GM12878 (cell line): ENCODE measurements around the gene CD7. TPM values are rescaled to one million over a fixed set of nuclear protein-coding genes. Genes with fewer than 3 reads are reported as not detected.

Experiments used
- CBX5 ChIP-seq: sonication (generic); IDR thresholded peaks from 2 replicates; pipeline ENCODE4 v1.6.1; 2016; ENCODE audit warnings: low read depth, moderate library complexity, mild to moderate bottlenecking, inconsistent platforms
- CHD1 ChIP-seq: IDR thresholded peaks from 2 replicates; pipeline ENCODE4 v1.6.1; 2012; ENCODE audit warnings: low read depth, low read length, improper control_type of control experiment
- DPF2 ChIP-seq: fragments of 450-650 bp; IDR thresholded peaks from 2 replicates; pipeline ENCODE4 v1.6.1; 2017; ENCODE audit warnings: mild to moderate bottlenecking
- EP300 ChIP-seq, 2 experiments: fragments of 150-350 bp in 1 of 2; IDR thresholded peaks; 2 replicates each; pipeline ENCODE4 v1.6.1; 2011 to 2012; ENCODE audit warnings: low read depth in 2 of 2, low read length in 2 of 2, borderline replicate concordance in 1 of 2, improper control_type of control experiment in 1 of 2, inconsistent platforms in 1 of 2; ENCODE audit not compliant: control insufficient read depth in 1 of 2
- HDGF ChIP-seq: fragments of 450-650 bp; IDR thresholded peaks from 2 replicates; pipeline ENCODE4 v1.6.1; 2016; ENCODE audit warnings: antibody characterized with exemption
- IKZF2 ChIP-seq, 2 experiments: fragments of 450-650 bp; IDR thresholded peaks; 2 replicates each; pipeline ENCODE4 v1.6.1; 2017; ENCODE audit warnings: mild to moderate bottlenecking in 2 of 2, moderate library complexity in 2 of 2
- KAT2A ChIP-seq: conservative IDR thresholded peaks from 2 replicates; pipeline ENCODE4 v1.6.1; 2011; ENCODE audit warnings: low read depth, low read length; ENCODE audit not compliant: control insufficient read depth
- MTA2 ChIP-seq: fragments of 450-650 bp; IDR thresholded peaks from 2 replicates; pipeline ENCODE4 v1.6.1; 2016; ENCODE audit warnings: low read depth, mild to moderate bottlenecking, moderate library complexity
- MTA3 ChIP-seq: IDR thresholded peaks from 2 replicates; pipeline ENCODE4 v1.6.1; 2012; ENCODE audit warnings: low read length, inconsistent platforms, borderline replicate concordance
- MYB ChIP-seq: fragments of 150-350 bp; IDR thresholded peaks from 2 replicates; pipeline ENCODE4 v1.6.1; 2014; ENCODE audit warnings: mild to moderate bottlenecking, low read depth, low read length, borderline replicate concordance
- PAX5 ChIP-seq: IDR thresholded peaks from 2 replicates; pipeline ENCODE4 v1.6.1; 2011; ENCODE audit warnings: low read depth, low read length, borderline replicate concordance
- POLR2A ChIP-seq: IDR thresholded peaks from 2 replicates; pipeline ENCODE4 v1.6.1; 2011; ENCODE audit warnings: low read depth, mild to moderate bottlenecking, low read length
- RB1 ChIP-seq: fragments of 450-650 bp; formaldehyde crosslinking; IDR thresholded peaks from 2 replicates; pipeline ENCODE4 v1.6.1; 2017; ENCODE audit warnings: mild to moderate bottlenecking, borderline replicate concordance
- RFX5 ChIP-seq: IDR thresholded peaks from 2 replicates; pipeline ENCODE4 v1.6.1; 2011; ENCODE audit warnings: low read depth, low read length, improper control_type of control experiment
- RUNX3 ChIP-seq: IDR thresholded peaks from 2 replicates; pipeline ENCODE4 v1.6.1; 2012; ENCODE audit warnings: low read length, inconsistent platforms
- SIN3A ChIP-seq: IDR thresholded peaks from 2 replicates; pipeline ENCODE4 v1.6.1; 2012; ENCODE audit warnings: low read depth, low read length, improper control_type of control experiment
- SMARCA5 ChIP-seq: fragments of 450-650 bp; IDR thresholded peaks from 2 replicates; pipeline ENCODE4 v1.6.1; 2017; ENCODE audit warnings: mild to moderate bottlenecking
- SREBF2 ChIP-seq: IDR thresholded peaks from 2 replicates; pipeline ENCODE4 v1.6.1; 2012; ENCODE audit warnings: mild to moderate bottlenecking, low read length
- ZNF217 ChIP-seq: fragments of 450-650 bp; IDR thresholded peaks from 2 replicates; pipeline ENCODE4 v1.6.1; 2017; ENCODE audit warnings: antibody characterized with exemption, mild to moderate bottlenecking
- polyA plus RNA-seq, 11 experiments: library from polyadenylated mRNA; depleted of rRNA in 4 of 11; unstranded in 6 of 11; stranded (reverse) in 5 of 11; fragments of >200 nt; fragmentation: Nextera tagmentation in 4 of 11; fragmentation: Illumina TruSeq in 1 of 11; extraction: Ambion mirVana in 4 of 11; extraction: Trizol in 1 of 11; gene quantifications; 1 replicate in 1 of 11; 2 replicates in 10 of 11; pipeline versions ENCODE4 v1.2.1 to v1.2.3, GENCODE V29; 2011 to 2016; ENCODE audit warnings: inconsistent platforms in 2 of 11, missing spikeins in 2 of 11, low read depth in 1 of 11
- total RNA-seq, 4 experiments: library from RNA; depleted of rRNA in 3 of 4; stranded (reverse); fragments of >200 nt in 3 of 4; fragmentation: Illumina TruSeq in 1 of 4; extraction: Trizol in 1 of 4; gene quantifications; 2 replicates each; pipeline versions ENCODE4 v1.2.1 to v1.2.3, GENCODE V29; 2013 to 2021
- TF ChIP-seq, protein P1 (sequence below): fragments of 450-650 bp; IDR thresholded peaks from 2 replicates; pipeline ENCODE4 v1.6.1; 2016; ENCODE audit warnings: mild to moderate bottlenecking, moderate library complexity, borderline replicate concordance
- TF ChIP-seq, protein P2 (sequence below): fragments of 150-350 bp; IDR thresholded peaks from 2 replicates; pipeline ENCODE4 v1.6.1; 2016; ENCODE audit warnings: low read depth, low read length
- TF ChIP-seq, protein P3 (sequence below): fragments of 450-650 bp; formaldehyde crosslinking; IDR thresholded peaks from 2 replicates; pipeline ENCODE4 v1.4.0; 2020; ENCODE audit warnings: mild to moderate bottlenecking, moderate library complexity

Gene CD7
- total and polyA plus RNA-seq, 10 of the 15 experiments (the other 5 are each of a cell fraction or from before 2014, with no cell fraction given) = 0.33 TPM; not detected in 9

DNA sequence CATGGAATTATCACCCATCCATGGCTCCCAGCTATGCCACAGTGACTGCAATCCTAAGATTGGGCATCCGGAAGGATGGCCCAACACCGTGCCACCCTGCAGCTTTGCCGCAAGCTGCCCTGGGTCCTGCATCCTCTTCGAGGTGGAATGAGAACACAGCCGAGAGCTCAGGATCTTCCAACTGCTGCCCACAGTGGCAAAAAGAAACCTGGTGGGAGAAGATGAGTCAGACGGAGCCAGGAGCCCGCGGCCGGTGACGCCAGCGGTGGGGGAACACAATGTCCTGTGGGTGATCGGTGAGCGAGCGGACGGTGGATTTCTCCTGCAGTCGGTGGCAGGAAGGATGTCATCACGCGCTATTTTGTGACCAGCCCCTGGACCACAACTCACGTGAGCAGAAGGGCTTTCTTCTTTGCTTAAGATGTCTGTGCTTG lies 20.1 kb downstream of the CD7 start (continued):
- TF ChIP-seq, protein P1, sequence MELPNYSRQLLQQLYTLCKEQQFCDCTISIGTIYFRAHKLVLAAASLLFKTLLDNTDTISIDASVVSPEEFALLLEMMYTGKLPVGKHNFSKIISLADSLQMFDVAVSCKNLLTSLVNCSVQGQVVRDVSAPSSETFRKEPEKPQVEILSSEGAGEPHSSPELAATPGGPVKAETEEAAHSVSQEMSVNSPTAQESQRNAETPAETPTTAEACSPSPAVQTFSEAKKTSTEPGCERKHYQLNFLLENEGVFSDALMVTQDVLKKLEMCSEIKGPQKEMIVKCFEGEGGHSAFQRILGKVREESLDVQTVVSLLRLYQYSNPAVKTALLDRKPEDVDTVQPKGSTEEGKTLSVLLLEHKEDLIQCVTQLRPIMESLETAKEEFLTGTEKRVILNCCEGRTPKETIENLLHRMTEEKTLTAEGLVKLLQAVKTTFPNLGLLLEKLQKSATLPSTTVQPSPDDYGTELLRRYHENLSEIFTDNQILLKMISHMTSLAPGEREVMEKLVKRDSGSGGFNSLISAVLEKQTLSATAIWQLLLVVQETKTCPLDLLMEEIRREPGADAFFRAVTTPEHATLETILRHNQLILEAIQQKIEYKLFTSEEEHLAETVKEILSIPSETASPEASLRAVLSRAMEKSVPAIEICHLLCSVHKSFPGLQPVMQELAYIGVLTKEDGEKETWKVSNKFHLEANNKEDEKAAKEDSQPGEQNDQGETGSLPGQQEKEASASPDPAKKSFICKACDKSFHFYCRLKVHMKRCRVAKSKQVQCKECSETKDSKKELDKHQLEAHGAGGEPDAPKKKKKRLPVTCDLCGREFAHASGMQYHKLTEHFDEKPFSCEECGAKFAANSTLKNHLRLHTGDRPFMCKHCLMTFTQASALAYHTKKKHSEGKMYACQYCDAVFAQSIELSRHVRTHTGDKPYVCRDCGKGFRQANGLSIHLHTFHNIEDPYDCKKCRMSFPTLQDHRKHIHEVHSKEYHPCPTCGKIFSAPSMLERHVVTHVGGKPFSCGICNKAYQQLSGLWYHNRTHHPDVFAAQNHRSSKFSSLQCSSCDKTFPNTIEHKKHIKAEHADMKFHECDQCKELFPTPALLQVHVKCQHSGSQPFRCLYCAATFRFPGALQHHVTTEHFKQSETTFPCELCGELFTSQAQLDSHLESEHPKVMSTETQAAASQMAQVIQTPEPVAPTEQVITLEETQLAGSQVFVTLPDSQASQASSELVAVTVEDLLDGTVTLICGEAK = 0 out of 2 replicates have a peak, but pooled peaks have one; percentile 15
- TF ChIP-seq CHD1 (no peak), DPF2 (peak; percentile 52; the same call in 1 of the 2 replicates), POLR2A (no peak), SIN3A (peak; percentile 58; the same call in 1 of the 2 replicates), EP300 (IDR thresholded peaks at IDR 0.05; ENCODE audit: borderline replicate concordance in 1 of 2, control insufficient read depth in 1 of 2, low read depth in 2 of 2, low read length in 2 of 2) (peak; percentile 86 to 95), KAT2A (no peak), CBX5 (no peak), PAX5 (peak; percentile 67; the same call in 1 of the 2 replicates), IKZF2 (IDR thresholded peaks at IDR 0.05) (peak; percentile 95), HDGF (0 out of 2 replicates have a peak, but pooled peaks have one; percentile 23), MYB (no peak), MTA3 (0 out of 2 replicates have a peak, but pooled peaks have one; percentile 21), RB1 (peak; percentile 61; the same call in 1 of the 2 replicates), ZNF217 (no peak), MTA2 (peak; percentile 73), RUNX3 (peak; percentile 86), SREBF2 (no peak), RFX5 (no peak), SMARCA5 (peak; percentile 75; the same call in 1 of the 2 replicates)
- TF ChIP-seq, protein P2, sequence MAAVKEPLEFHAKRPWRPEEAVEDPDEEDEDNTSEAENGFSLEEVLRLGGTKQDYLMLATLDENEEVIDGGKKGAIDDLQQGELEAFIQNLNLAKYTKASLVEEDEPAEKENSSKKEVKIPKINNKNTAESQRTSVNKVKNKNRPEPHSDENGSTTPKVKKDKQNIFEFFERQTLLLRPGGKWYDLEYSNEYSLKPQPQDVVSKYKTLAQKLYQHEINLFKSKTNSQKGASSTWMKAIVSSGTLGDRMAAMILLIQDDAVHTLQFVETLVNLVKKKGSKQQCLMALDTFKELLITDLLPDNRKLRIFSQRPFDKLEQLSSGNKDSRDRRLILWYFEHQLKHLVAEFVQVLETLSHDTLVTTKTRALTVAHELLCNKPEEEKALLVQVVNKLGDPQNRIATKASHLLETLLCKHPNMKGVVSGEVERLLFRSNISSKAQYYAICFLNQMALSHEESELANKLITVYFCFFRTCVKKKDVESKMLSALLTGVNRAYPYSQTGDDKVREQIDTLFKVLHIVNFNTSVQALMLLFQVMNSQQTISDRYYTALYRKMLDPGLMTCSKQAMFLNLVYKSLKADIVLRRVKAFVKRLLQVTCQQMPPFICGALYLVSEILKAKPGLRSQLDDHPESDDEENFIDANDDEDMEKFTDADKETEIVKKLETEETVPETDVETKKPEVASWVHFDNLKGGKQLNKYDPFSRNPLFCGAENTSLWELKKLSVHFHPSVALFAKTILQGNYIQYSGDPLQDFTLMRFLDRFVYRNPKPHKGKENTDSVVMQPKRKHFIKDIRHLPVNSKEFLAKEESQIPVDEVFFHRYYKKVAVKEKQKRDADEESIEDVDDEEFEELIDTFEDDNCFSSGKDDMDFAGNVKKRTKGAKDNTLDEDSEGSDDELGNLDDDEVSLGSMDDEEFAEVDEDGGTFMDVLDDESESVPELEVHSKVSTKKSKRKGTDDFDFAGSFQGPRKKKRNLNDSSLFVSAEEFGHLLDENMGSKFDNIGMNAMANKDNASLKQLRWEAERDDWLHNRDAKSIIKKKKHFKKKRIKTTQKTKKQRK = no peak
- TF ChIP-seq, protein P3, sequence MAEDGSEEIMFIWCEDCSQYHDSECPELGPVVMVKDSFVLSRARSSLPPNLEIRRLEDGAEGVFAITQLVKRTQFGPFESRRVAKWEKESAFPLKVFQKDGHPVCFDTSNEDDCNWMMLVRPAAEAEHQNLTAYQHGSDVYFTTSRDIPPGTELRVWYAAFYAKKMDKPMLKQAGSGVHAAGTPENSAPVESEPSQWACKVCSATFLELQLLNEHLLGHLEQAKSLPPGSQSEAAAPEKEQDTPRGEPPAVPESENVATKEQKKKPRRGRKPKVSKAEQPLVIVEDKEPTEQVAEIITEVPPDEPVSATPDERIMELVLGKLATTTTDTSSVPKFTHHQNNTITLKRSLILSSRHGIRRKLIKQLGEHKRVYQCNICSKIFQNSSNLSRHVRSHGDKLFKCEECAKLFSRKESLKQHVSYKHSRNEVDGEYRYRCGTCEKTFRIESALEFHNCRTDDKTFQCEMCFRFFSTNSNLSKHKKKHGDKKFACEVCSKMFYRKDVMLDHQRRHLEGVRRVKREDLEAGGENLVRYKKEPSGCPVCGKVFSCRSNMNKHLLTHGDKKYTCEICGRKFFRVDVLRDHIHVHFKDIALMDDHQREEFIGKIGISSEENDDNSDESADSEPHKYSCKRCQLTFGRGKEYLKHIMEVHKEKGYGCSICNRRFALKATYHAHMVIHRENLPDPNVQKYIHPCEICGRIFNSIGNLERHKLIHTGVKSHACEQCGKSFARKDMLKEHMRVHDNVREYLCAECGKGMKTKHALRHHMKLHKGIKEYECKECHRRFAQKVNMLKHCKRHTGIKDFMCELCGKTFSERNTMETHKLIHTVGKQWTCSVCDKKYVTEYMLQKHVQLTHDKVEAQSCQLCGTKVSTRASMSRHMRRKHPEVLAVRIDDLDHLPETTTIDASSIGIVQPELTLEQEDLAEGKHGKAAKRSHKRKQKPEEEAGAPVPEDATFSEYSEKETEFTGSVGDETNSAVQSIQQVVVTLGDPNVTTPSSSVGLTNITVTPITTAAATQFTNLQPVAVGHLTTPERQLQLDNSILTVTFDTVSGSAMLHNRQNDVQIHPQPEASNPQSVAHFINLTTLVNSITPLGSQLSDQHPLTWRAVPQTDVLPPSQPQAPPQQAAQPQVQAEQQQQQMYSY (CRISPR knock-in tag) = no peak
